NCI-H345 (cell line): ENCODE data around the gene HOXA4.

Experiments used
- DNase-seq: peaks from one replicate; lab custom pipeline; 2025; lab: John Stamatoyannopoulos, UW

HOXA4 gene

GRCh38 chr7:27130540-27131389 is at the start of gene HOXA4:
Gene HOXA4 (minus strand): TSS chr7:27130757. CDS start chr7:27130733, 24 bp downstream.
- peak; percentile 78 for DNase-seq

GRCh38 chr7:27179503-27180430 is 49.2 kb upstream of the HOXA4 start:
- no peak for DNase-seq

- DNase-seq = no peak
These were observed 48.5 kb upstream of the HOXA4 start for GRCh38 chr7:27179030-27179429.

GRCh38 chr7:27178366-27178765 is 47.8 kb upstream of the HOXA4 start:
- DNase-seq = no peak

GRCh38 chr7:27177795-27178320 is 47.3 kb upstream of the HOXA4 start:
- no peak for DNase-seq

- DNase-seq = no peak
These were observed 46.6 kb upstream of the HOXA4 start for GRCh38 chr7:27176962-27177794.

GRCh38 chr7:27176524-27176845 is 45.9 kb upstream of the HOXA4 start:
- no peak for DNase-seq

- DNase-seq = no peak
These were observed 45.3 kb upstream of the HOXA4 start for GRCh38 chr7:27175626-27176523.

- DNase-seq = no peak
These were observed 44.5 kb upstream of the HOXA4 start for GRCh38 chr7:27174874-27175625.

- peak; percentile 29 for DNase-seq
These were observed 43.7 kb upstream of the HOXA4 start, which contains the start of gene HOXA10 for GRCh38 chr7:27173956-27174873. Gene HOXA10 (minus strand): TSS chr7:27174320. CDS start chr7:27174306, 14 bp downstream.

- DNase-seq = peak; percentile 50
These were observed 43.0 kb upstream of the HOXA4 start for GRCh38 chr7:27173511-27173955.

- peak; percentile 29 for DNase-seq
These were observed 42.4 kb upstream of the HOXA4 start for GRCh38 chr7:27172823-27173510.

GRCh38 chr7:27172315-27172774 is 41.8 kb upstream of the HOXA4 start:
- DNase-seq = no peak

GRCh38 chr7:27171637-27172314 is 41.2 kb upstream of the HOXA4 start:
- no peak for DNase-seq

GRCh38 chr7:27171325-27171636 is 40.7 kb upstream of the HOXA4 start:
- DNase-seq = no peak

GRCh38 chr7:27170426-27171324 is 40.1 kb upstream of the HOXA4 start:
- DNase-seq = no peak
